ENCODE measurements around the gene SMAD1. TPM values are rescaled to one million over a fixed set of nuclear protein-coding genes. Genes with fewer than 3 reads are reported as not detected.

SMAD1 gene
- total RNA-seq, 4 donors from 2014 or later: 10.4 to 36.9 (median 19.9) TPM

DNA sequence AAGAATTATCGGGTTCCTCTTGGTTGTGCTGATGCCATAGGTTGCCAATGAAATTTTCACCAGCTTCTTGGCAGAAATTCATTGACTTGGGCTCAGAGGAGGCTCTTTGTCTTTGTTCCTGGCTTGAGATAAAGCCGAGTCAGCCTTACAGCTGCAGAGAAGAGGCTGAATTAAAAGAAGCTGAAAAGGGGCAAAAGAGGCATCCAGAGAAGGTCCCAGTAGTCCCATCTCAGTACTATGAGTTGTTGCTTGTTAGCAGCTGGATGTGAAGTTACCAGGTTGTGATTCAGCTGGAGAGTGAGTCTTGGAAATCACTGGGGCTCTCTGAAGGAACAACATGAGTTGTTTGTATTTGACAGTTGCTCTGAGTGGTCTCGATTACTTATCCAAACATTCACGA, 59.7 kb downstream of the SMAD1 start:
- no peak for TF ChIP-seq CTCF (IDR thresholded peaks at IDR 0.05; ENCODE audit: low read depth)

DNA sequence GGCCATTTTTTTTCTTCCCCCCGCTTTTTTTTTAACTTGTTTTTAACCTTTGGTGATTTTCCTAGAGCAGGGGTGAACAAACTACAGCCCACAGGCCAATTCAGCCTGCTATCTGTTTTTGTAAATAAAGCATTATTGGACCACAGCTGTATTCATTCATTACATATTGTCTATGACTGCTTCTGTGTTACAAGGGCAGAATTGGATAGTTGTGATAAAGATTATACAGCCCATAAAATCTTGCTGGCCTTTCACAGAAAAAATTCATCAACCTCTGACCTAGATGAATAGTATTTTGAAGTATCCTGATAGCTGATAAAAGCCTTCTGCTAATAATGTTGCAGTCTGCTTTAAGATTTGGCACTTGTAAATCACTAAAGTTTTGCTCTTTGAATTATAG, 63.4 kb downstream of the SMAD1 start:
- TF ChIP-seq CTCF (IDR thresholded peaks at IDR 0.05; ENCODE audit: low read depth): no peak

DNA sequence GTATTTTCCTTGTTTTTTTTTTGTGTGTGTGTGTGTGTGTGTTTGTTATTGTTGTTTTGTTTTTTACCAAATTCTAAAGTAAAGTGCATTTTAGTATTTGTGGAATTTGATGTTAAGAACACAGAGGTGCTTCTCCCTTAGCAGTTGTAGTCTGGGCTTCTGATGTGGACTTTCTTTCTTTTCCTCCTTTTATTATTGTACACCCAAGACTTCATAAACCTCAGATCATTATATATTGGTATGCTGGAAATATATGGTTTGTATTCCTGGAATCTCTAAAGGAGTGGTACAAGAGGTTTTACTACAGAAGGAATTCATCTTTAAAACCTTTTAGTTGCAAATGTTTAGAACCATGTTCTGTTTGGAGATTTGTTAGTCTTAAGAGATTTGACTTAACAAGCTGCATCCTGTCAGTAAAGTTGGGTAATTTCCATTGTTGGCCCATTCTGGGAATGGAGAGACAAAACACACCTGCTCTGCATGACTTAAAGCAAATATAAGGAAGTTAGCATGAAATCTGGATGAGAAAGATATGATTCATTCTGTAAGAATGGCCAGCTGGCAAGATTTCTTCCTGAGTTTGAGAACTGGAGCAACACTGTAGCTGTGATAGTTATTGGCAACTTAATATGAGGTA, 64.0 kb downstream of the SMAD1 start:
- TF ChIP-seq CTCF (IDR thresholded peaks at IDR 0.05; ENCODE audit: low read depth): no peak

DNA sequence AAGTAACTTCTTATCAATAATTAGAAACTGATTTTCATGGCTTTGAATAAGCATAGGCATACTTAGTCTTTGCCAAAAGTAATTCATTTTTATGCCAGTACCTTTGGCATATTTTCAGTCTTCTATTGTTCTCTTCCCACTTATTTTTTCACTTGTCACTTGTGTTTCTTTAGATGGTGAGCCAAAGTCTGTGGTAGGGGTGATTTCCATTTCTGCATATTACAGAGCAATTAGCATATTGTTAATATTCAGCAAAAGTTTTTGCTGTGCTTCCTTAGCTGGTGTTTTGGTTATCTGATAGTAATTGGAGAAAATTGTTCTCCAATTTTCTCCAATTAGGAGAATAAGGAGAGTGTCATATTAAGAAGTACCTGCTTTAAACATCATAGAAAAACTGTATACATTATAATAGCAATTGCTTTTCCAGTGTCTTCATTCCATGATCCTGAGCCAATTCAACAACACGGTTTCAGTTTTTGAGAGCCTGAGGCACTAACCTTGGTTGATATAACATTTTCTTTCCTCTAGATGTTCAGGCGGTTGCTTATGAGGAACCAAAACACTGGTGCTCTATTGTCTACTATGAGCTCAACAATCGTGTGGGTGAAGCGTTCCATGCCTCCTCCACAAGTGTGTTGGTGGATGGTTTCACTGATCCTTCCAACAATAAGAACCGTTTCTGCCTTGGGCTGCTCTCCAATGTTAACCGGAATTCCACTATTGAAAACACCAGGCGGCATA, 64.7 kb downstream of the SMAD1 start:
- no peak for TF ChIP-seq CTCF (IDR thresholded peaks at IDR 0.05; ENCODE audit: low read depth)

- TF ChIP-seq CTCF (IDR thresholded peaks at IDR 0.05; ENCODE audit: low read depth): no peak
Observed at GRCh38 chr4:145551660-145552059, 70.0 kb downstream of the SMAD1 start.

DNA sequence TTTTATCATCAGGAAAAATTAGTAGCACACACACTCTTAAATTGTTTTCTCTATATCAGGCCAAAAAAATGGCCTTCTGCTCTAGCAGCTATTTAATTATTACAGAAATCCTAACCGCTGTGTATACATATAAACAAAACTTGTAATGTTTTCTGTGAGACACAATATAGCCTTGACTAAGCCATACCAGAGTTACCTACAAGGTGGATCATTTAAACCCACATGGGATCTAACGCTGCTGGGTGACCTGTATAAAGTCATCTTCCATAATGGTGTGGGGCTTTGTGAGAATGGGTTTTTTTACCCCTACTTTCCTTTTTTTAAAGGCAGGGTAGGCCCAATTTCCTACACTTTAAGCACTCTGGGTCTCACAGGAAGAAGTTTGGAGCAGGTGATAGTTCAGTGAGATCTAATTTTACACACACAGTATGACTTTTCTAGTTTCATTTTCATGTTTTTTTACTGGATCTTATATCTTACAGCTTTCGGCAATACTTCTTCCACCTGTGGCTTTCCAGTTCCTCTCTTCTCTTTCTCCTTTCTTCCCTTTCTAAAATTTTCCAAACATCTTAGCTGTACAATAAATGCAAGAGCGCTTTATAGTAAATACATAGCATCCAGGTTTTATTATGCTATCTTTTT, 70.6 kb downstream of the SMAD1 start:
- TF ChIP-seq CTCF (IDR thresholded peaks at IDR 0.05; ENCODE audit: low read depth): no peak

- no peak for TF ChIP-seq CTCF (IDR thresholded peaks at IDR 0.05; ENCODE audit: low read depth)
Observed at GRCh38 chr4:145553375-145553774, 71.7 kb downstream of the SMAD1 start.

Data from subcutaneous adipose tissue (tissue), 4 donors.